K562 (cell line): ENCODE data around the gene F2RL2. TPM values are rescaled to one million over a fixed set of nuclear protein-coding genes. Genes with fewer than 3 reads are reported as not detected.

Source experiments
- ATAC-seq: fragments of 200-7000 bp; cut with Tn5 transposase; 3 replicates; pipeline ENCODE4 v1.9.1; 2020; ENCODE audit warnings: moderate library complexity
- BruUV-seq: library from RNA; stranded (reverse); fragments of 400-500 nt; replicated peaks from 2 replicates; lab custom pipeline; 2021; lab: Mats Ljungman, UMichigan
- CTCF ChIA-PET: fragments of 300-600 bp; formaldehyde crosslinking; extraction: SDS; loops from one replicate; lab custom pipeline; 2021; ENCODE audit warnings: low intra/inter-chr PET ratio; lab: Yijun Ruan, JAX
- POLR2A ChIA-PET: fragments of 300-600, 350-650 bp; sonication (Branson Sonifier 250); formaldehyde crosslinking; extraction: SDS; loops from one replicate; lab custom pipeline; 2021; ENCODE audit warnings: antibody characterized with exemption, inconsistent platforms; lab: Yijun Ruan, JAX
- DNase-seq, 4 experiments: peaks; one replicate each; pipeline versions ENCODE4 v3.0.0 to v3.0.0-alpha.2; 2011 to 2018; ENCODE audit warnings: low spot score in 3 of 4, mixed read lengths in 3 of 4; ENCODE audit errors: extremely low read depth in 1 of 4
- FAIRE-seq: peaks from 2 replicates; lab custom pipeline; 2011; peaks lifted over from hg19 to GRCh38; lab: Jason Lieb, UNC
- H2AFZ ChIP-seq: 2 replicates; pipeline ENCODE4 v1.6.0; 2011; ENCODE audit warnings: low read depth, low read length, control low read depth, inconsistent platforms
- H3K27ac ChIP-seq: fragments of 200-600 bp; 3 replicates; pipeline ENCODE4 v1.8.0; 2011; ENCODE audit warnings: low read depth, mild to moderate bottlenecking, control low read depth, inconsistent platforms, low read length, moderate library complexity, mixed read lengths; ENCODE audit errors: extremely low read depth
- H3K27me3 ChIP-seq, 2 experiments: fragments of 300-600 bp in 1 of 2; 2 replicates in 1 of 2; 3 replicates in 1 of 2; pipeline versions ENCODE4 v1.6.0 to v1.8.0; 2011; ENCODE audit warnings: inconsistent platforms in 2 of 2, low read length in 2 of 2, mild to moderate bottlenecking in 1 of 2, mixed read lengths in 1 of 2, moderate library complexity in 1 of 2; ENCODE audit not compliant: control insufficient read depth in 2 of 2, insufficient read depth in 2 of 2
- H3K36me3 ChIP-seq: fragments of 300-600 bp; 3 replicates; pipeline ENCODE4 v1.8.0; 2011; ENCODE audit warnings: mild to moderate bottlenecking, low read length, inconsistent platforms; ENCODE audit not compliant: control insufficient read depth, insufficient read depth
- H3K4me1 ChIP-seq, 2 experiments: fragments of 200-600 bp in 1 of 2; replicated peaks in 1 of 2; 2 replicates in 1 of 2; 3 replicates in 1 of 2; pipeline versions ENCODE4 v1.5.1 to v1.8.0; 2011; ENCODE audit warnings: inconsistent platforms in 2 of 2, low read length in 2 of 2, mild to moderate bottlenecking in 1 of 2, mixed read lengths in 1 of 2, moderate library complexity in 1 of 2; ENCODE audit not compliant: control insufficient read depth in 2 of 2, insufficient read depth in 2 of 2
- H3K4me2 ChIP-seq: 2 replicates; pipeline ENCODE4 v1.6.1; 2011; ENCODE audit warnings: low read length, control low read depth, inconsistent platforms, mixed read lengths; ENCODE audit not compliant: insufficient read depth
- H3K4me3 ChIP-seq: fragments of 200-600 bp; sonication (generic), shearing (Covaris generic); 2 replicates; pipeline ENCODE4 v1.5.1; 2016; ENCODE audit warnings: control low read depth, inconsistent platforms
- H3K79me2 ChIP-seq: fragments of 200-600 bp; 3 replicates; pipeline ENCODE4 v1.8.0; 2011; ENCODE audit warnings: low read length, inconsistent platforms; ENCODE audit not compliant: control insufficient read depth, insufficient read depth
- H3K9ac ChIP-seq, 2 experiments: 2 replicates each; pipeline versions ENCODE4 v1.6.0 to v1.6.1; 2011; ENCODE audit warnings: low read depth in 2 of 2, low read length in 2 of 2, control low read depth in 1 of 2, inconsistent platforms in 1 of 2, mild to moderate bottlenecking in 1 of 2, mixed read lengths in 1 of 2; ENCODE audit not compliant: insufficient read depth in 1 of 2
- H3K9me1 ChIP-seq: one replicate; pipeline ENCODE4 v1.6.0; 2011; ENCODE audit warnings: inconsistent platforms, mild to moderate bottlenecking, low read length, moderate library complexity; ENCODE audit not compliant: control insufficient read depth, insufficient read depth
- H3K9me3 ChIP-seq: replicated peaks from 2 replicates; pipeline ENCODE4 v1.5.1; 2011; ENCODE audit warnings: low read depth, low read length, inconsistent platforms; ENCODE audit not compliant: control insufficient read depth, insufficient read depth
- H4K20me1 ChIP-seq: replicated peaks from 2 replicates; pipeline ENCODE4 v1.6.1; 2011; ENCODE audit warnings: low read length, inconsistent platforms, mixed read lengths; ENCODE audit not compliant: control insufficient read depth, insufficient read depth
- ADNP ChIP-seq: fragments of 200-800 bp; sonication (Bioruptor generic); IDR thresholded peaks from 2 replicates; pipeline ENCODE4 v1.6.1; 2016; ENCODE audit warnings: missing genetic modification characterization, missing compliant biosample characterization
- BRF1 ChIP-seq: IDR thresholded peaks from 3 replicates; pipeline ENCODE4 v1.6.1; 2011; ENCODE audit warnings: borderline replicate concordance, mild to moderate bottlenecking; ENCODE audit not compliant: insufficient read length; ENCODE audit errors: extremely low read depth
- DNMT1 ChIP-seq: fragments of 450-650 bp; IDR thresholded peaks from 2 replicates; pipeline ENCODE4 v1.6.1; 2016; ENCODE audit warnings: antibody characterized with exemption, mild to moderate bottlenecking
- PHF8 ChIP-seq: fragments of 200-600 bp; sonication (generic); IDR thresholded peaks from 2 replicates; pipeline ENCODE4 v1.6.1; 2012; ENCODE audit warnings: mixed run types, mild to moderate bottlenecking, inconsistent platforms, low read length, moderate library complexity, borderline replicate concordance
- RFX5 ChIP-seq: IDR thresholded peaks from 2 replicates; pipeline ENCODE4 v1.6.1; 2011; ENCODE audit warnings: low read depth, mild to moderate bottlenecking, improper control_type of control experiment, low read length
- SMARCC2 ChIP-seq: fragments of 450-650 bp; IDR thresholded peaks from 2 replicates; pipeline ENCODE4 v1.6.1; 2017; ENCODE audit warnings: antibody characterized with exemption, moderate library complexity, mild to moderate bottlenecking, low read depth
- SMARCE1 ChIP-seq: fragments of 450-650 bp; IDR thresholded peaks from 2 replicates; pipeline ENCODE4 v1.7.1; 2016; ENCODE audit warnings: mild to moderate bottlenecking
- TOE1 ChIP-seq, 2 experiments: fragments of 450-650 bp in 1 of 2; sonication (generic) in 1 of 2; formaldehyde crosslinking in 1 of 2; IDR thresholded peaks; 2 replicates each; pipeline versions ENCODE4 v1.7.1 to v1.8.0; 2016 to 2022; ENCODE audit warnings: borderline replicate concordance in 2 of 2, mild to moderate bottlenecking in 2 of 2, antibody characterized with exemption in 1 of 2, inconsistent platforms in 1 of 2, low read depth in 1 of 2, missing genetic modification reagents in 1 of 2, moderate library complexity in 1 of 2
- ZKSCAN1 ChIP-seq: fragments of 150-350 bp; IDR thresholded peaks from 2 replicates; pipeline ENCODE4 v1.6.1; 2016; ENCODE audit warnings: low read depth, low read length
- ZNF197 ChIP-seq: fragments of 200-800 bp; sonication (Bioruptor generic); IDR thresholded peaks from 2 replicates; pipeline ENCODE4 v1.6.1; 2016; ENCODE audit warnings: low read depth, missing genetic modification characterization, missing compliant biosample characterization
- ZNF586 ChIP-seq: fragments of 450-650 bp; formaldehyde crosslinking; conservative IDR thresholded peaks from 2 replicates; pipeline ENCODE4 v1.4.0; 2020; ENCODE audit warnings: mild to moderate bottlenecking, moderate library complexity
- WGBS: fragments of 100-300 bp; shearing (Covaris generic); methylation state at CpG from one replicate; pipeline ENCODE4 v1.1.6; 2016; ENCODE audit warnings: low coverage, mixed read lengths; ENCODE audit not compliant: insufficient coverage; ENCODE audit errors: missing lambda C conversion rate; 5-methylcytosine and 5-hydroxymethylcytosine counted together
- in situ Hi-C: fragments of 300-500 bp; cut with MboI; formaldehyde crosslinking; loops from 4 replicates; pipeline ENCODE4 v1.15.0; 2018; ENCODE audit warnings: inconsistent platforms, mixed read lengths
- intact Hi-C: fragments of 100-400 bp; cut with micrococcal nuclease; formaldehyde crosslinking; loops from 2 replicates; pipeline ENCODE4 v1.14.2; 2022
- polyA plus RNA-seq, 8 experiments: library from polyadenylated mRNA; depleted of rRNA in 4 of 8; stranded (reverse) in 5 of 8; unstranded in 3 of 8; fragments of >200 nt; fragmentation: Nextera tagmentation in 2 of 8; fragmentation: Illumina TruSeq in 1 of 8; extraction: Ambion mirVana in 2 of 8; extraction: Trizol in 1 of 8; gene quantifications; 2 replicates each; pipeline versions ENCODE4 v1.2.1 to v1.2.3, GENCODE V29; 2011 to 2014; ENCODE audit warnings: inconsistent platforms in 1 of 8, missing spikeins in 1 of 8
- total RNA-seq, 7 experiments: library from RNA; depleted of rRNA in 6 of 7; stranded (reverse); fragments of >200 nt in 6 of 7; fragmentation: Illumina TruSeq in 2 of 7; extraction: Trizol in 2 of 7; gene quantifications; 2 replicates each; pipeline versions ENCODE4 v1.2.1 to v1.2.3, GENCODE V29; 2011 to 2021; ENCODE audit warnings: low replicate concordance in 1 of 7
- TF ChIP-seq, protein P1 (sequence below), 2 experiments: fragments of 450-650 bp; formaldehyde crosslinking in 1 of 2; IDR thresholded peaks; 2 replicates each; pipeline versions ENCODE4 v1.4.0 to v1.6.1; 2014 to 2020; ENCODE audit warnings: mild to moderate bottlenecking in 2 of 2, borderline replicate concordance in 1 of 2, low read depth in 1 of 2

The F2RL2 gene
- total and polyA plus RNA-seq, 9 of the 15 experiments (the other 6 are each of a cell fraction or from before 2014, with no cell fraction given), result 0.03 to 0.12 (median 0.06) TPM; not detected in 3

DNA sequence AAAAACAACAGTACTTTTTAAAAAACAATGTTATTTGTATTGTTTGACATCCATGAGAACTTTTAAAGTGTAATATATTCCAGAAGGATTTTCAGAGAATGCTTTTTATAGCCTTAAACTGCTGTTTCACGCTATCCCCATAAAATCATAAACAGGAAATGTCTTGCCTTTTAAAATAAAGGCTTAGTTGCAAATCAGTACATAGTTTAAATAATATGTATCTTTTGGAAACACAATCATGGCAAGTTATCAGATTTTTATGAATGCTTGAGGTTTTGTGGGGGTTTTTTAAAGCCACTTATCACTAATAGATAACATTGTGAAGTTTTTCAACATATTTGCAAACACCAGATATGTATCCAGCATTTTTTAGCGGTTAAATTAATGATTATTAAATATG is 37.2 kb upstream of the F2RL2 start:
- POLR2A ChIA-PET, result no interaction called here
- no peak for FAIRE-seq
- DNase-seq, result no peak
- WGBS, result 92% methylated on average over 2 of the region's 2 CpGs
- Histone ChIP-seq H3K27ac (no peak overlapping the region), H3K36me3 (no peaks in the 10 kb centered on the region; the same call in 2 of the 3 replicates), H4K20me1 (no peaks in the 10 kb centered on the region), H3K9ac (no peak overlapping the region), H3K27me3 (no peaks in the 10 kb centered on the region), H3K79me2 (no peaks in the 10 kb centered on the region), H2AFZ (no peak overlapping the region), H3K9me3 (peaks cover 8% of the 10 kb centered on the region), H3K4me2 (no peak overlapping the region), H3K4me1 (peaks cover 8 to 36% of the 10 kb centered on the region in 2 experiments; a peak in 4 of 5 replicates), H3K9me1 (no peaks in the 10 kb centered on the region), H3K4me3 (no peak overlapping the region)
- no peak for ATAC-seq
- intact Hi-C loops, result no loop called here
- CTCF ChIA-PET, result no interaction called here
- in situ Hi-C loops, result no loop called here
- BruUV-seq, result no TSS peak
- TF ChIP-seq TOE1 (IDR thresholded peaks at IDR 0.05; ENCODE audit: borderline replicate concordance) (no peak), TOE1 (CRISPR knock-in tag; IDR thresholded peaks at IDR 0.05; ENCODE audit: borderline replicate concordance, low read depth) (no peak), ADNP (tag) (no peak), PHF8 (no peak), SMARCC2 (no peak), DNMT1 (no peak), RFX5 (no peak), SMARCE1 (no peak), ZNF197 (CRISPR knock-in tag) (no peak), BRF1 (no peak), ZNF586 (CRISPR knock-in tag) (no peak), ZKSCAN1 (no peak)
- TF ChIP-seq, protein P1, sequence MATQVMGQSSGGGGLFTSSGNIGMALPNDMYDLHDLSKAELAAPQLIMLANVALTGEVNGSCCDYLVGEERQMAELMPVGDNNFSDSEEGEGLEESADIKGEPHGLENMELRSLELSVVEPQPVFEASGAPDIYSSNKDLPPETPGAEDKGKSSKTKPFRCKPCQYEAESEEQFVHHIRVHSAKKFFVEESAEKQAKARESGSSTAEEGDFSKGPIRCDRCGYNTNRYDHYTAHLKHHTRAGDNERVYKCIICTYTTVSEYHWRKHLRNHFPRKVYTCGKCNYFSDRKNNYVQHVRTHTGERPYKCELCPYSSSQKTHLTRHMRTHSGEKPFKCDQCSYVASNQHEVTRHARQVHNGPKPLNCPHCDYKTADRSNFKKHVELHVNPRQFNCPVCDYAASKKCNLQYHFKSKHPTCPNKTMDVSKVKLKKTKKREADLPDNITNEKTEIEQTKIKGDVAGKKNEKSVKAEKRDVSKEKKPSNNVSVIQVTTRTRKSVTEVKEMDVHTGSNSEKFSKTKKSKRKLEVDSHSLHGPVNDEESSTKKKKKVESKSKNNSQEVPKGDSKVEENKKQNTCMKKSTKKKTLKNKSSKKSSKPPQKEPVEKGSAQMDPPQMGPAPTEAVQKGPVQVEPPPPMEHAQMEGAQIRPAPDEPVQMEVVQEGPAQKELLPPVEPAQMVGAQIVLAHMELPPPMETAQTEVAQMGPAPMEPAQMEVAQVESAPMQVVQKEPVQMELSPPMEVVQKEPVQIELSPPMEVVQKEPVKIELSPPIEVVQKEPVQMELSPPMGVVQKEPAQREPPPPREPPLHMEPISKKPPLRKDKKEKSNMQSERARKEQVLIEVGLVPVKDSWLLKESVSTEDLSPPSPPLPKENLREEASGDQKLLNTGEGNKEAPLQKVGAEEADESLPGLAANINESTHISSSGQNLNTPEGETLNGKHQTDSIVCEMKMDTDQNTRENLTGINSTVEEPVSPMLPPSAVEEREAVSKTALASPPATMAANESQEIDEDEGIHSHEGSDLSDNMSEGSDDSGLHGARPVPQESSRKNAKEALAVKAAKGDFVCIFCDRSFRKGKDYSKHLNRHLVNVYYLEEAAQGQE (IDR thresholded peaks at IDR 0.05; ENCODE audit: borderline replicate concordance), result no peak
- TF ChIP-seq, protein P1 (CRISPR knock-in tag; IDR thresholded peaks at IDR 0.05; ENCODE audit: low read depth), result no peak
